B cell (primary cell): ENCODE data around the gene RCHY1. TPM values are rescaled to one million over a fixed set of nuclear protein-coding genes. Genes with fewer than 3 reads are reported as not detected.
A peak's percentile ranks its signal among the peaks of the same experiment; 100 is the strongest.

ENCODE experiments used
- ATAC-seq: fragments of 200-7000 bp; cut with Tn5 transposase; one replicate; pipeline ENCODE4 v1.10.0; 2021; ENCODE audit warnings: low read depth, mild to moderate bottlenecking, moderate number of reproducible peaks, moderate library complexity
- CTCF ChIA-PET: fragments of 350-600 bp; sonication (Branson Sonifier 250); formaldehyde crosslinking; loops from one replicate; lab custom pipeline; 2021; ENCODE audit warnings: antibody characterized with exemption, inconsistent platforms; lab: Charles Lee
- POLR2A ChIA-PET: fragments of 350-600 bp; sonication (Branson Sonifier 250); formaldehyde crosslinking; loops from one replicate; lab custom pipeline; 2021; ENCODE audit warnings: antibody characterized with exemption; lab: Charles Lee
- DNase-seq: peaks from one replicate; pipeline ENCODE4 v3.0.0; 2013
- H2AFZ ChIP-seq: 2 replicates; pipeline ENCODE4 v1.6.1; 2012; ENCODE audit warnings: mild to moderate bottlenecking, low read depth, low read length; ENCODE audit not compliant: insufficient read depth, poor library complexity, severe bottlenecking
- H3K27ac ChIP-seq, 2 donors: 1 replicate in 1 of 2; 2 replicates in 1 of 2; pipeline ENCODE4 v1.5.1; 2012 to 2013; ENCODE audit warnings: low read length in 2 of 2, mild to moderate bottlenecking in 2 of 2, moderate library complexity in 1 of 2
- H3K27me3 ChIP-seq, 4 experiments: fragments of 200-600 bp in 1 of 4; sonication (generic) in 1 of 4; replicated peaks in 1 of 4; 1 replicate in 2 of 4; 2 replicates in 2 of 4; pipeline versions ENCODE4 v1.6.1 to v1.7.0; 2013 to 2016; ENCODE audit warnings: low read length in 3 of 4, mild to moderate bottlenecking in 2 of 4, mixed read lengths in 1 of 4, moderate library complexity in 1 of 4; ENCODE audit not compliant: insufficient read depth in 4 of 4, control insufficient read depth in 3 of 4; ENCODE audit errors: control extremely low read depth in 1 of 4
- H3K36me3 ChIP-seq, 2 experiments: replicated peaks in 1 of 2; 1 replicate in 1 of 2; 2 replicates in 1 of 2; pipeline versions ENCODE4 v1.6.1 to v1.7.1; 2013; ENCODE audit warnings: low read length in 1 of 2; ENCODE audit not compliant: insufficient read depth in 2 of 2, control insufficient read depth in 1 of 2; ENCODE audit errors: control extremely low read depth in 1 of 2, extremely low read depth in 1 of 2
- H3K4me1 ChIP-seq, 2 donors: fragments of 200-600 bp in 1 of 2; sonication (generic) in 1 of 2; 1 replicate in 1 of 2; 2 replicates in 1 of 2; pipeline versions ENCODE4 v1.5.1 to v1.6.1; 2013 to 2017; ENCODE audit warnings: low read length in 2 of 2; ENCODE audit not compliant: control insufficient read depth in 2 of 2, insufficient read depth in 2 of 2
- H3K4me2 ChIP-seq: replicated peaks from 2 replicates; pipeline ENCODE3; 2012; ENCODE audit warnings: mild to moderate bottlenecking, low read depth, low read length; ENCODE audit not compliant: poor library complexity, severe bottlenecking
- H3K4me3 ChIP-seq, 5 experiments: fragments of 200-600 bp in 1 of 5; sonication (generic) in 1 of 5; 1 replicate in 3 of 5; 2 replicates in 2 of 5; pipeline versions ENCODE4 v1.5.1 to v1.7.0; 2011 to 2016; ENCODE audit warnings: low read length in 4 of 5, mild to moderate bottlenecking in 4 of 5, low read depth in 2 of 5, control low read depth in 1 of 5, moderate library complexity in 1 of 5; ENCODE audit not compliant: insufficient read depth in 1 of 5; ENCODE audit errors: control extremely low read depth in 1 of 5, extremely low read depth in 1 of 5
- H3K79me2 ChIP-seq: fragments of 200-600 bp; sonication (generic); one replicate; pipeline ENCODE4 v1.6.0; 2016; ENCODE audit warnings: low read length; ENCODE audit not compliant: control insufficient read depth, insufficient read depth
- H3K9ac ChIP-seq: fragments of 200-600 bp; sonication (generic); 2 replicates; pipeline ENCODE4 v1.6.1; 2017; ENCODE audit warnings: mild to moderate bottlenecking, low read length, moderate library complexity
- H3K9me3 ChIP-seq, 3 donors: one replicate each; pipeline versions ENCODE4 v1.6.1 to v1.7.1; 2013; ENCODE audit warnings: low read length in 2 of 3; ENCODE audit not compliant: control insufficient read depth in 2 of 3, insufficient read depth in 1 of 3; ENCODE audit errors: control extremely low read depth in 1 of 3
- H4K20me1 ChIP-seq: 2 replicates; pipeline ENCODE4 v1.6.0; 2012; ENCODE audit warnings: mild to moderate bottlenecking, low read length; ENCODE audit not compliant: insufficient read depth, control insufficient read depth, poor library complexity, severe bottlenecking
- H3K27ac Mint-ChIP-seq: one replicate; pipeline ENCODE4 v1.8.0; 2021; ENCODE audit warnings: mixed read lengths
- H3K27me3 Mint-ChIP-seq: one replicate; pipeline ENCODE4 v1.8.0; 2021; ENCODE audit warnings: mixed read lengths
- H3K4me1 Mint-ChIP-seq: one replicate; pipeline ENCODE4 v1.8.0; 2021; ENCODE audit warnings: mixed read lengths
- H3K4me3 Mint-ChIP-seq: one replicate; pipeline ENCODE4 v1.8.0; 2021; ENCODE audit warnings: mixed read lengths
- H3K9me3 Mint-ChIP-seq: one replicate; pipeline ENCODE4 v1.8.0; 2022; ENCODE audit warnings: mixed read lengths; ENCODE audit not compliant: insufficient read depth
- CTCF ChIP-seq: fragments of 200-600 bp; IDR thresholded peaks from one replicate; pipeline ENCODE4 v1.8.0; 2022; ENCODE audit warnings: antibody characterized with exemption, mild to moderate bottlenecking
- EZH2 ChIP-seq: IDR thresholded peaks from 2 replicates; pipeline ENCODE4 v1.6.1; 2012; ENCODE audit warnings: borderline replicate concordance, low read depth, mild to moderate bottlenecking, moderate library complexity, low read length; ENCODE audit not compliant: insufficient read depth, poor library complexity, severe bottlenecking
- WGBS: methylation state at CpG from one replicate; pipeline ENCODE4 v1.1.5; 2013; ENCODE audit warnings: missing lambda C conversion rate; ENCODE audit not compliant: insufficient coverage; 5-methylcytosine and 5-hydroxymethylcytosine counted together
- intact Hi-C: fragments of 100-400 bp; cut with micrococcal nuclease; formaldehyde crosslinking; loops from one replicate; pipeline ENCODE4 v1.10.0; 2022
- polyA plus RNA-seq: library from polyadenylated mRNA; depleted of rRNA; stranded (reverse); fragments of >200 nt; gene quantifications from 2 replicates; pipeline ENCODE4 v1.2.3, GENCODE V29; 2012
- total RNA-seq, 2 donors: library from RNA; stranded (reverse); fragments of 120-200 nt in 1 of 2; gene quantifications; 1 replicate in 1 of 2; 2 replicates in 1 of 2; pipeline versions ENCODE4 v1.2.3 to v1.2.4, GENCODE V29; 2013 to 2022

Gene RCHY1
- total and polyA plus RNA-seq, 2 donors (not counting 1 experiment from before 2014, with no cell fraction given) = 19.8 to 33.3 TPM

- Histone ChIP-seq H3K27me3 (no peaks in the 10 kb centered on the region), H2AFZ (no peak overlapping the region), H3K4me2 (no peak overlapping the region), H4K20me1 (no peaks in the 10 kb centered on the region), H3K9ac (no peak overlapping the region), H3K36me3 (no peaks in the 10 kb centered on the region), H3K4me3 (no peak overlapping the region), H3K27ac (no peak overlapping the region), H3K9me3 (no peaks in the 10 kb centered on the region), H3K4me1 (no peaks in the 10 kb centered on the region), H3K79me2 (no peaks in the 10 kb centered on the region)
- Mint-ChIP-seq H3K27ac (no peak overlapping the region), H3K4me3 (no peak overlapping the region), H3K27me3 (peaks cover 35% of the 10 kb centered on the region), H3K9me3 (no peaks in the 10 kb centered on the region), H3K4me1 (peaks cover 2% of the 10 kb centered on the region)
- intact Hi-C loops = no loop called here
- POLR2A ChIA-PET = no interaction called here
- no peak for TF ChIP-seq CTCF
- no peak for TF ChIP-seq EZH2
- CTCF ChIA-PET = no interaction called here
- 97% methylated on average over 7 of the region's 8 CpGs for WGBS
- DNase-seq (no peak), ATAC-seq (no peak)
These were observed 47.6 kb upstream of the RCHY1 start for GRCh38 chr4:75561789-75562188.

GRCh38 chr4:75557696-75558095 is 43.5 kb upstream of the RCHY1 start:
- Histone ChIP-seq H3K79me2 (no peaks in the 10 kb centered on the region), H3K4me1 (peaks cover 0 to 4% of the 10 kb centered on the region in 2 donors), H3K9ac (no peak overlapping the region), H2AFZ (no peak overlapping the region), H3K4me3 (no peak overlapping the region), H4K20me1 (no peaks in the 10 kb centered on the region), H3K27ac (no peak overlapping the region), H3K9me3 (no peaks in the 10 kb centered on the region), H3K4me2 (no peak overlapping the region), H3K27me3 (no peaks in the 10 kb centered on the region), H3K36me3 (no peaks in the 10 kb centered on the region)
- TF ChIP-seq EZH2 (no peak), CTCF (no peak)
- intact Hi-C loops = no loop called here
- peaks cover 27% of the 10 kb centered on the region for H3K27me3 Mint-ChIP-seq
- no peak for ATAC-seq
- H3K4me1 Mint-ChIP-seq = peaks cover 13% of the 10 kb centered on the region
- CTCF ChIA-PET = interaction anchor here (0.6 kb wide), 1 partner anchor 356 kb away, joined by 4 read pairs; no protein-coding TSS in a partner anchor
- POLR2A ChIA-PET = no interaction called here
- no peaks in the 10 kb centered on the region for H3K9me3 Mint-ChIP-seq
- no peak overlapping the region for H3K27ac Mint-ChIP-seq
- no peak for DNase-seq
- 78% methylated on average over 6 of the region's 8 CpGs for WGBS
- H3K4me3 Mint-ChIP-seq = peak overlapping the region; percentile 59
